Heart left ventricle (tissue), 16 donors: ENCODE measurements around the gene EIF4E3. TPM values are rescaled to one million over a fixed set of nuclear protein-coding genes. Genes with fewer than 3 reads are reported as not detected.

Source experiments
- ATAC-seq, 4 donors: fragments of 200-7000 bp; cut with Tn5 transposase; one replicate each; pipeline ENCODE4 v1.9.1; 2020 to 2022; ENCODE audit warnings: moderate library complexity in 4 of 4, mild to moderate bottlenecking in 3 of 4, moderate number of reproducible peaks in 1 of 4
- DNase-seq, 5 donors: peaks; one replicate each; pipeline ENCODE4 v3.0.0-alpha.2; 2020
- H3K27ac ChIP-seq, 12 donors: fragments of 200-600 bp; sonication (generic) in 4 of 12; one replicate each; pipeline versions ENCODE4 v1.5.0 to v1.8.0; 2016 to 2022; ENCODE audit warnings: mild to moderate bottlenecking in 2 of 12
- H3K27me3 ChIP-seq, 9 donors: fragments of 200-600 bp; sonication (generic) in 2 of 9; one replicate each; pipeline versions ENCODE4 v1.5.1 to v1.8.0; 2016 to 2022; ENCODE audit warnings: mild to moderate bottlenecking in 3 of 9
- H3K36me3 ChIP-seq, 9 donors: fragments of 200-600 bp; sonication (generic) in 2 of 9; one replicate each; pipeline versions ENCODE4 v1.5.0 to v1.8.0; 2018 to 2022; ENCODE audit warnings: mild to moderate bottlenecking in 2 of 9
- H3K4me1 ChIP-seq, 12 donors: fragments of 200-600 bp; sonication (generic) in 4 of 12; one replicate each; pipeline versions ENCODE4 v1.5.0 to v1.8.0; 2016 to 2022; ENCODE audit warnings: mild to moderate bottlenecking in 3 of 12
- H3K4me3 ChIP-seq, 12 donors: fragments of 200-600 bp; sonication (generic) in 4 of 12; one replicate each; pipeline versions ENCODE4 v1.5.0 to v1.8.0; 2017 to 2022; ENCODE audit warnings: mild to moderate bottlenecking in 9 of 12, moderate library complexity in 4 of 12
- H3K9me3 ChIP-seq, 12 donors: fragments of 200-600 bp; sonication (generic) in 4 of 12; one replicate each; pipeline versions ENCODE4 v1.5.0 to v1.8.0; 2016 to 2022; ENCODE audit warnings: mild to moderate bottlenecking in 1 of 12
- POLR2A ChIP-seq, 2 donors: fragments of 450-650 bp; IDR thresholded peaks; one replicate each; pipeline ENCODE4 v1.6.1; 2017; ENCODE audit warnings: antibody characterized with exemption in 2 of 2, mild to moderate bottlenecking in 2 of 2, moderate library complexity in 2 of 2
- WGBS, 4 donors: extraction: QIAGEN DNeasy Blood & Tissue Kit in 2 of 4; methylation state at CpG; one replicate each; pipeline versions ENCODE4 v1.1.5 to v1.1.7; 2013 to 2018; 5-methylcytosine and 5-hydroxymethylcytosine counted together
- intact Hi-C, 10 donors: fragments of 100-400 bp; cut with DNase I; formaldehyde crosslinking; loops; one replicate each; pipeline versions ENCODE4 v1.11.1 to v1.14.2; 2022
- long read RNA-seq, 3 donors: library from polyadenylated mRNA; unstranded; transcript quantifications; one replicate each; pipeline ENCODE4 v2.0.0, GENCODE V29; 2020 to 2021
- polyA plus RNA-seq, 2 donors: library from polyadenylated mRNA; stranded (reverse); fragments of 200-250 nt; gene quantifications; one replicate each; pipeline ENCODE4 v1.2.3, GENCODE V29; 2013
- total RNA-seq, 9 donors: library from RNA; depleted of rRNA in 2 of 9; stranded (reverse); fragments of >200 nt in 2 of 9; fragmentation: NEBNext Ultra II Directional in 3 of 9; extraction: Animal tissue kit (Norgen Biotek cat#: 25700) in 3 of 9; gene quantifications; one replicate each; pipeline versions ENCODE4 v1.1.0 to v1.2.4, GENCODE V29; 2016 to 2023
- TF ChIP-seq, protein P1 (sequence below), 12 donors: fragments of 200-600 bp; sonication (generic) in 4 of 12; IDR thresholded peaks; one replicate each; pipeline versions ENCODE4 v1.5.0 to v1.8.0; 2018 to 2022; ENCODE audit warnings: antibody characterized with exemption in 12 of 12, mild to moderate bottlenecking in 5 of 12
- donor health status: ischemic (EF 13 %, LVEDD 7.1; RV severe dilation, severe dysfunction).
- donor health status: healthy with polysubstance abuse.
- donor health status: DM: no; HTN: yes; CAD: no.
- donor health status: DM: no; HTN: no; CAD: no.
- donor health status: ischemic (EF 25% LVEDD 6.9; RV normal size, moderate dysfunction).
- donor health status: ischemic (EF 25% LVEDD 5.7; RV mildly dilated, moderate dysfunction).
- donor health status: healthy.
- donor health status: DM: yes; HTN: yes; CAD: no.
- donor health status: ischemic (EF 35%, LVEDD 5.7; RV mildly dilated, moderate dysfunction).
- donor health status: nonischemic (EF 11% LVEDD 7.7; RV severe dilation, severe dysfunction).
- donor health status: DM: yes; HTN: yes; CAD: no.
- donor health status: PGD.
- donor health status: ischemic (EF 29% LVEDD 5.4; RV normal size, mild dysfunction).
- donor health status: nonischemic (EF 23%, LVEDD 6.1; RV moderate dilation, normal function).

The EIF4E3 gene
- total RNA-seq (10 to 100 TPM; 28.5 to 53.0 (median 47.1) TPM), polyA plus RNA-seq (10 to 100 TPM; 18.4 to 23.1 TPM)
- long read RNA-seq, donor 1, full-length matches to known transcripts: 156 of 198 reads
- long read RNA-seq, donor 1, partial matches to known transcripts: 7 of 198 reads
- long read RNA-seq, donor 1, other reads (novel, unspliced or antisense): 35 of 198 reads
- long read RNA-seq, donor 2, partial matches to known transcripts: 6 of 37 reads
- long read RNA-seq, donor 2, other reads (novel, unspliced or antisense): 31 of 37 reads
- long read RNA-seq, donor 3, full-length matches to known transcripts: 134 of 159 reads
- long read RNA-seq, donor 3, partial matches to known transcripts: 4 of 159 reads
- long read RNA-seq, donor 3, other reads (novel, unspliced or antisense): 21 of 159 reads

DNA sequence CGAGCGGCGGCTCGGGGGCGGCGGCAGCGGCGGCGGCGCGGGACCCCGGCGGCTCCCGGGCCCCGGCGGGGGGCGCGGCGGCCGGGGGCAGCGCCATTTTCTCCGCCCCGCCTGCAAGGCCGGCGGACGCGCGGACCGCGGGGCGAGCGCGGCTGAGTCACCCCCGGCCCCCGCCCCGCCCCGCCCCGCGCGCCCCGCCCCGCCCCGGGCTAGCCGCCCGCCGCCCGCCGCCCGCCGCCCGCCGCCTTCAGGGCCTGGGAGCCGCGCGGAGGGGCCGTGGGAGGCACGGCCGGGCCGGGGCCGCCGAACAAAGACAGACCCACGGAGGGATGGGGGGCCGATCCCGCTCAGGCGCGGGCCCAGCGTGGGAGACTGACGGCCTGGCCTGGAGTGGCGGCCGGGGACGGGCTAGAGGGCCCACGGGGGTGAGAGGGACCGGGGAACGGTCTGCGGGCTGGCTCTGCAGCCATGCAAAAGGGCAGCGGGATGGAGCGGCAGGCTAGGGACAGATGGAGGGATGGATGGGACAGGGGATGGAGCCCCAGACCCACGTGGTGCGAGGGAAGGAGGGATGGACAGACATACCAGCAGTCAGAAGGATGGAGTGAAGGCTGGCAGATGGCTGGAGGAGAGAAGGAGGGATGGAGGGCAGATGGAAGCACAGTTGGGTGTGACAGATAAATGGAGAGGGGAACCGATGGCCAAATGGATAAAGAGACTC lies at the start of gene EIF4E3:
EIF4E3 (minus strand) TSS at position 132 of the 721 bp plus-strand sequence; CDS start at position 97, 35 bp downstream.
- H3K27ac ChIP-seq: peak within 1 kb of the TSS; percentile 25 to 89 (median 75)
- peak; percentile 40 to 76 (median 46) for DNase-seq

DNA sequence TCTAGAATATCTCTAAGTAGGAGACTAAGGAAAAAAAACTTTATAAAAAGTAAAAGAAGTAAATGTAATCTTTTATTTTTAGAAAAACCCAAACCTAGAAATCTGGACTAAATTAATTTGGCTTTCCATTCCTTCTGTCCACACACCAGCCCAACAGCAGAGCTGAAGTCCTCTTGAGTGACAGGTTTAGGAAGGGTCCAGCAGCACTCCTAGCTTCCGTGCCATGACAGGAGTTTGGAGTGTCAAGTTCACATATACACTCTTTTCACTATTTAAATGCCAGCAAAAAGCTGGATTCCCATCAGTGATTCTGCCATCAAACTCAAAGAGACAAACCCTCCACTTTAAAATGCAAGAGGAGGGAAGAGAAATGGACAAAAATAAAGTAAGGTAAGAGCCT lies 46.7 kb upstream of the EIF4E3 start:
- no peak for ATAC-seq
- DNase-seq: no peak
- Histone ChIP-seq H3K36me3 (no peaks in the 10 kb centered on the region), H3K4me3 (no peak overlapping the region), H3K9me3 (no peaks in the 10 kb centered on the region), H3K4me1 (no peaks in the 10 kb centered on the region), H3K27me3 (peaks cover 0 to 77% (median 4%) of the 10 kb centered on the region in 9 donors), H3K27ac (no peak overlapping the region)
- 45 to 55% (median 52%) methylated on average over 1 of the region's 1 CpG for WGBS, 4 donors
- TF ChIP-seq, protein P1, sequence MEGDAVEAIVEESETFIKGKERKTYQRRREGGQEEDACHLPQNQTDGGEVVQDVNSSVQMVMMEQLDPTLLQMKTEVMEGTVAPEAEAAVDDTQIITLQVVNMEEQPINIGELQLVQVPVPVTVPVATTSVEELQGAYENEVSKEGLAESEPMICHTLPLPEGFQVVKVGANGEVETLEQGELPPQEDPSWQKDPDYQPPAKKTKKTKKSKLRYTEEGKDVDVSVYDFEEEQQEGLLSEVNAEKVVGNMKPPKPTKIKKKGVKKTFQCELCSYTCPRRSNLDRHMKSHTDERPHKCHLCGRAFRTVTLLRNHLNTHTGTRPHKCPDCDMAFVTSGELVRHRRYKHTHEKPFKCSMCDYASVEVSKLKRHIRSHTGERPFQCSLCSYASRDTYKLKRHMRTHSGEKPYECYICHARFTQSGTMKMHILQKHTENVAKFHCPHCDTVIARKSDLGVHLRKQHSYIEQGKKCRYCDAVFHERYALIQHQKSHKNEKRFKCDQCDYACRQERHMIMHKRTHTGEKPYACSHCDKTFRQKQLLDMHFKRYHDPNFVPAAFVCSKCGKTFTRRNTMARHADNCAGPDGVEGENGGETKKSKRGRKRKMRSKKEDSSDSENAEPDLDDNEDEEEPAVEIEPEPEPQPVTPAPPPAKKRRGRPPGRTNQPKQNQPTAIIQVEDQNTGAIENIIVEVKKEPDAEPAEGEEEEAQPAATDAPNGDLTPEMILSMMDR (IDR thresholded peaks at IDR 0.05): no peak
- TF ChIP-seq POLR2A (IDR thresholded peaks at IDR 0.05): no peak
- intact Hi-C loops: no loop called here

More for the DNA sequence above, at the start of gene EIF4E3:
- Histone ChIP-seq H3K9me3 (no peaks in the 10 kb centered on the region), H3K4me3 (peak within 1 kb of the TSS; percentile 73 to 96 (median 86)), H3K36me3 (no peaks in the 10 kb centered on the region), H3K4me1 (peaks cover 0 to 58% (median 12%) of the 10 kb centered on the region in 12 donors), H3K27me3 (no peaks in the 10 kb centered on the region)
- WGBS, 4 donors: 2 to 9% (median 5%) methylated on average over 18 to 80 of the region's 80 CpGs
- intact Hi-C loops: loop anchor here in 6 of 10 donors (5.0 to 10.0 kb wide), 6 partner anchors 132 to 1362 kb away; partner anchors contain the start of gene RYBP (in 1 of the 6)
- peak; percentile 15 to 75 (median 64) for ATAC-seq
- TF ChIP-seq POLR2A (IDR thresholded peaks at IDR 0.05): no peak
- TF ChIP-seq, protein P1 (IDR thresholded peaks at IDR 0.05): no peak

DNA sequence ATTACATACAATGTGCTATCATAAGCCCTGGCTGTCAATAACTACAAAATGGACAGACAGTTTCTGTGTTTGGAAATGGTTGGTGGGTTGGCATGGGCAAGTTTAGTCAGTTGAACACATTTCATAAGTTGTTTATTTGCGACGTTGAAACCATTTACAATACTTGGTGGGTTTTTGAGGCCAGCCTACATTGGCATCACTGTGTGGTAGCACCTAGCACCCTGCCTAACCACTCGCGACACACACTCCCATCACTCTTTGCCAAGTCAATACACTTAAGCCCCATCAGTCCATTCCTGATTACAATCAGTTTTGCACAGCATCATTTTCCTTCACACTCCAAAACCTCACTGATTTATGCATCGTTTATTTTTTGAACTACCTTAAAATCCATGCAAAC lies 45.9 kb upstream of the EIF4E3 start:
- Histone ChIP-seq H3K27me3 (peaks cover 0 to 70% (median 0%) of the 10 kb centered on the region in 9 donors), H3K27ac (no peak overlapping the region), H3K9me3 (no peaks in the 10 kb centered on the region), H3K4me1 (no peaks in the 10 kb centered on the region), H3K4me3 (no peak overlapping the region), H3K36me3 (no peaks in the 10 kb centered on the region)
- intact Hi-C loops: no loop called here
- ATAC-seq: no peak
- no peak for TF ChIP-seq POLR2A (IDR thresholded peaks at IDR 0.05)
- DNase-seq: no peak
- WGBS, 4 donors: 65 to 84% (median 76%) methylated on average over 5 of the region's 5 CpGs

DNA sequence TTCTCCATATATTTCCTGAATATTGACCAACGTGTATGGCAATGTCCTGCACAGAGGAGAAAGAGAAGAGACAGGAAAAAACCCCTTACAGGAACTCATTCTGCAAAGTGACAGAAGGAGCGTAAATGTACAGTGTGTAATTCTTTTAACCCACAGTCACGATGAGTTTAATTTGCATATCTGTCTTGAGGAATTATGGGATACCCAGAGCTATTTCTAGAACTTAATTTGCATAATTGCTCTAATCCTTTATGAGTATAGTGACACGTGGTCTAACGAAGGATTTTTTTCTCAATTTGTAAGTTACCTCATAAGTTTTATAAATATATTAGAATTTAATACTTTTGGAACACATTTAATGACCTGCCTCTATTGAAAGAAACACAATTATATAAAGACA lies 38.2 kb upstream of the EIF4E3 start:
- Histone ChIP-seq H3K36me3 (no peaks in the 10 kb centered on the region), H3K27me3 (peaks cover 0 to 46% (median 4%) of the 10 kb centered on the region in 9 donors), H3K4me1 (no peaks in the 10 kb centered on the region), H3K27ac (no peak overlapping the region), H3K4me3 (no peak overlapping the region), H3K9me3 (no peaks in the 10 kb centered on the region)
- WGBS, 4 donors: 63 to 69% (median 67%) methylated on average over 5 of the region's 5 CpGs
- intact Hi-C loops: no loop called here
- DNase-seq: no peak
- no peak for ATAC-seq
- TF ChIP-seq, protein P1 (IDR thresholded peaks at IDR 0.05): no peak
- TF ChIP-seq POLR2A (IDR thresholded peaks at IDR 0.05): no peak
